CD4-positive, alpha-beta T cell treated with Interleukin-15 for 1 hour (primary cell): ENCODE results near the gene CYP4F22.
"Not testable (repeated sequence)": the region's sequence is repeated elsewhere in the genome, so short reads cannot be mapped to it uniquely, and the experiment has no call there.

Source experiments
- DNase-seq: peaks from one replicate; pipeline ENCODE4 v3.0.0-alpha.2; 2020

CYP4F22 gene

DNA sequence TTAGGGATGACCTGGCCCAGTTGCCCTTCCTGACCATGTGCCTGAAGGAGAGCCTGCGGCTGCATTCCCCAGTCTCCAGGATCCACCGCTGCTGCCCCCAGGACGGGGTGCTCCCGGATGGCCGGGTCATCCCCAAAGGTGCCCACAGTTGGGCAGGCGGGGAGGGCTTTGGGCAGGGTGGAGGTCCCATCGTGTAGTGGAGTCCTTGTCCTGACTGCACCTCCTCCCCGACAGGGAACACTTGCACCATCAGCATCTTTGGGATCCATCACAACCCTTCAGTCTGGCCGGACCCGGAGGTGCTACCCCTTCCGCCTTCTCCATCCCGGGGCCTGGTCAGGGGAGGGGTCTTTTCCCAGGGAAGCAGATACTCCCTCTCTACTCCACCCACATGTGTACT lies 75.0 kb downstream of the CYP4F22 start:
- DNase-seq: no peak

DNA sequence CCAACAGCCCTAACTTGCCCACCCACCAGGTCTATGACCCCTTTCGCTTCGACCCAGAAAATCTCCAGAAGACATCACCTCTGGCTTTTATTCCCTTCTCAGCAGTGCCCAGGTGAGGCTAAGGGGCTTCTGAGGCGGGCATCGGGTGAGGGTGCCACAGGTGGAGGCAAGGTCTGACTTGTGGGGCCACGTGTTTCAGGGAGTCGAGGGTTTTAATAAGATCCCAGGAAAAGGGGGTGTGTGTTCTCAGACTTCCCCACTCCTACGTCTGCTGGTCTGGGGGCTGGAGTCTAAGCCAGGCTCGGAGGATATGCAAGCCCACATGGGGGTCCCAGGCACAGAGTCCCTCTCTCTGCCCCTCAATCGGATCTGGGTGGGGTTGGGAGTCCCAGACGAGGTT lies 75.8 kb downstream of the CYP4F22 start:
- DNase-seq: no peak

DNA sequence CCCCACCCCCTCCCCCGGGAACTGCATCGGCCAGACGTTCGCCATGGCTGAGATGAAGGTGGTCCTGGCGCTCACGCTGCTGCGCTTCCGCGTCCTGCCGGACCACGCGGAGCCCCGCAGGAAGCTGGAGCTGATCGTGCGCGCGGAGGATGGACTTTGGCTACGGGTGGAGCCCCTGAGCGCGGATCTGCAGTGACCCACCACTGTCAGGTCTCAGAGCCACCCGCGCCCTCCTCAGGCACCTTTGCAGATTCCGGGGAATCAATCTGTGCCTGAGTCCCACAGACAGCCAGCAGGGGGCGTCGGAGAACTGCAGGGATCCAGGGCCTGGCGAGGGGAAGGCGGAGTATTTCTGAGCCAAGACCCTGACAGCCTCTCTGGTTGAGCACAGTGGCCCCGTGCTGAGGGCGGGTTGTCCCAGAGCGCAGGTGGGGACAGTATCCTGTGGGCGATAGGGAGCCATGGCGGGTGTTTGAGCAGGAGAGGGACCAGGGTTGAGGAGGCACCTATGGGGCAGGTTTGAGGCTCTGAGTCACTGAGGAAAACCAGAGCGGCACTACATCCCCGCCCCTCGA lies 76.3 kb downstream of the CYP4F22 start:
- DNase-seq: peak; percentile 72

DNA sequence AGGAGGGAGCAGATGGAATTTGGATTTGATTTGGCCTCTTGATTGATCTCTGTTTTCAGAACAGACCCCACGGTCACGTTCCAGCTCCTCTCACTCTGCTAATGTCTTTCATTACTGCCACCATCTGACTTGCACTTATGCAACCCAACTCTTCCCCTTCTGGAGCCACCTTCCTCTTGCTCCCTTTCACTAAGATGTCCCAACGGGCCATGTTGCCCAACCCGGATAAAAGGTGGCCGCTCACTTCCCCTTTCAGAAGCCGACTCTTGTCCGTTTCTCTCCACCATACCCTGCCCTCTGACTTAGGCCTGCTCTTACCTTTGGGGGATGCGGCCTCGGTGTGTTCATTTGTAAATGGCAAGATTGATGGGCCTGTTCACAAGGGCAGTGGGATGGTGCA lies 79.3 kb downstream of the CYP4F22 start:
- DNase-seq: peak; percentile 71

DNA sequence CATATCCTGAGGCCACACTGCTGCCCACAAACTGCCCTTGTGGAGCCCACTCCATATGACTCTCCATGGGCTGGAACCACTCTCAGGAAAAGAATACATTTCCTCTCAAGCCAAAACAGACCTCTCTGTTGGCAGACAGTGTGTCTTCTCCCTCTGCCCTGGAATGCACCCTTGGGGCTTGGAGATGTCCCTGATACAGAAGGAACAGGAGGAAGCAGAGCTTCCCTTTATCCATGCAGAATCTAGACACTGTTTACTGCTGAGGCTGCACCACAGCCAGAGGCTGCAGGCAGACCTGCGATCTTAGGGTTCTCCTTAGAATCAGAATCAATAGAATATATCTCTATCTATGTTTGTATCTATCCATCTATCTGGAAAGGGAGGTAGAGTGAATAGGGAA lies 79.9 kb downstream of the CYP4F22 start:
- DNase-seq: no peak

DNA sequence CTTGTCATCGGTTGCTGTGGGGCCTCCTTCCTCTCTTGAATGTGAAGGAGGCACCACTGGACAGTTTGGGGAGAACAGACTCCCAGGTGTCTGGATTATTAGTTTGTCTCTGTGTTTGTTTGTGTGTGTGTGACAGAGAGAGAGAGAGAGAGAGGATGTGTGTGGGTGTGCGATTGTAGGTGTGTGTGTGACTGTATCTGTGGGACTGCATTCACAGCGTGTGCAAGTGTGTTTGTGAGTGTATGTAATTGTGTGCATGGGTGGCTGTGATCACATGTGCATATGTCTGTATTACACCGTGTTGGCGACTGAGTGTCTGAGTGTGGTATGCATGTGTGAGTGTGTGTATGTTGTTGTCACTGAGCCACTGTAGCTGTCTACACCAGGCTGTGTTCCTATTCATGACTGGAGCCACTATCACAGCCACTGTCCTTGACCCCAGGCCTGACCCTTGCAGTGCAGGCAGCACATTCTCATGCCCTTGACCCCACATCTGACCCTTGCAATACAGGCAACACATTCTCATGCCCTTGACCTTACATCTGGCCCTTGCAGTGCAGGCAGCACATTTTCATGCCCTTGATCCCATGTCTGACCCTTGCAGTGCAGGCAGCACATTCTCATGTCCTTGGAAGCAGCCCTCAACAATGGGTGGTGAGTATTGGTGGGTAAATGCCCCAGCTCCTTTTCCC lies 81.6 kb downstream of the CYP4F22 start:
- DNase-seq: no peak

DNA sequence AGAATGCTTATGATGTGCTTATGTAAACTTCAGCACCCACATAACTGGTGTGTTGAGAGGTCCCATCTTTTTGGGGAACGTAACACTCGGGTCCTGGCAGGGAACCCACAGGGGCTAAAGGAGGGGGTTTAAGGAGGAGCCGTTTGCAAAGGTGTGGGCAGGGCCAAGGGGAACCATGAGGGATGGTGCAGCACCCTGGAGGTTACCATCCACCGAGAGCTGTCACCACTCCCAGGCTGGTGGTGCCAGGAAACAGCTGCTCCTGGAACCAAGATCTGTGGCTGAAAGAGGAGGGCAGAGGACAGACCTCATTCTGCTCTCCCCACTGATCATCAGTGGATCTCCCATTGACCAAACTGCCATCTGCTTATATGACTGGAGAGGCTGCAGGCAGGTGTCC lies 83.5 kb downstream of the CYP4F22 start:
- DNase-seq: no peak

DNA sequence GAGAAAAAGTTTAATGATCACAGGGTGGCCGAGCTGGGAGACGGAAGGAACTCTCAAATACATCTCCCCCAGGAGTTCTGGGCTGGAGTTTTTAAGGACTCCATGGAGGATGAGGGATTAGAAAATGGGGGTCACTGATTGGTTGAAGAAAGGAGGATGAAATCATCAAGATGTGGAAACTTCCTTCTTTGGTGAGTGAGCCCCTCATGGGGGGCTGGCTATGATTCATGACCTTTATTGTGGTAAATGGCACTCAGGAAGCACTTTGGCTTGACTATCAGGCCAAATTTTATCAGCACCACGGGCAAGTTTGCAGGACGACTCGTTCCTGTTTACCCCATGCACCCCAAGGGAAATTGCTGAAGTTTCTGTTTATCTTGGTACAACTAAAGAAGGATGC lies 84.2 kb downstream of the CYP4F22 start:
- DNase-seq: not testable (repeated sequence)

DNA sequence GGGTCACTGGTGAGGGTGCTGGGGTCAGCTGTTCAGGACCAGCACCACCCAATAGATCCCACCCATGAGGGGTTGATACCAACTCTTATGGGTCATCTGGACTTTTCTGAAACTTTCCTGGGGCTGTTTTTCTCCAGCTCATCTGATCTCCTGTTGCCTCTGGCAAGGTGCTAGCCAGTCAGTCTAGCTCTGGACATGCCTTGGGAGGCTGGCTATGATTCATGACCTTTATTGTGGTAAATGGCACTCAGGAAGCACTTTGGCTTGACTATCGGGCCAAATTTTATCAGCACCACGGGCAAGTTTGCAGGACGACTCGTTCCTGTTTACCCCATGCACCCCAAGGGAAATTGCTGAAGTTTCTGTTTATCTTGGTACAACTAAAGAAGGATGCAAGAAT lies 85.4 kb downstream of the CYP4F22 start:
- DNase-seq: not testable (repeated sequence)

DNA sequence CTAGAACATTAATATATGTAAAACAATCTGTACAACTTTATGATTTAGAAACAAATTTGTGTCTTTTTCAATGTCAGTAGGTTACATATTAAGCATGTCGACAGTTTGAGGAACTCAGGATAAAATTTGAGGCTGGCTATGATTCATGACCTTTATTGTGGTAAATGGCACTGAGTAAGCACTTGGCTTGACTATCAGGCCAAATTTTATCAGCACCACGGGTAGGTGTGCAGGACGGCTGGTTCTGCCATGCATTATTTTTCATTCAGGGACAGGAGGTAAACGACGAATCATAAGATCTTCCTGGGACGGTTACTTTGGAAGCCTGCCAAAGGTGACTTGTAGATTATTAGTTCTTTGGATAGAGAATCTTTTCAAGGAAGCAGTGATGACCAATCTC lies 86.7 kb downstream of the CYP4F22 start:
- no peak for DNase-seq
